Testis (tissue), 2 donors: ENCODE measurements around the gene RAB12.

Source experiments
- CTCF ChIP-seq, 3 experiments: fragments of 450-650 bp in 2 of 3; fragments of 200-600 bp in 1 of 3; sonication (generic) in 1 of 3; IDR thresholded peaks; one replicate each; pipeline ENCODE4 v1.5.1; 2016 to 2019; ENCODE audit warnings: antibody characterized with exemption in 3 of 3, mild to moderate bottlenecking in 2 of 3, moderate library complexity in 1 of 3
- POLR2A ChIP-seq: fragments of 450-650 bp; IDR thresholded peaks from one replicate; pipeline ENCODE4 v1.6.1; 2017; ENCODE audit warnings: antibody characterized with exemption, mild to moderate bottlenecking, moderate library complexity

GRCh38 chr18:8631265-8631664, 22.0 kb downstream of the RAB12 start:
- TF ChIP-seq CTCF (IDR thresholded peaks at IDR 0.05) (no peak), POLR2A (no peak)
